ENCODE results near the gene BNIP1.
"Not testable (repeated sequence)": the region's sequence is repeated elsewhere in the genome, so short reads cannot be mapped to it uniquely, and the experiment has no call there.

BNIP1 gene

DNA sequence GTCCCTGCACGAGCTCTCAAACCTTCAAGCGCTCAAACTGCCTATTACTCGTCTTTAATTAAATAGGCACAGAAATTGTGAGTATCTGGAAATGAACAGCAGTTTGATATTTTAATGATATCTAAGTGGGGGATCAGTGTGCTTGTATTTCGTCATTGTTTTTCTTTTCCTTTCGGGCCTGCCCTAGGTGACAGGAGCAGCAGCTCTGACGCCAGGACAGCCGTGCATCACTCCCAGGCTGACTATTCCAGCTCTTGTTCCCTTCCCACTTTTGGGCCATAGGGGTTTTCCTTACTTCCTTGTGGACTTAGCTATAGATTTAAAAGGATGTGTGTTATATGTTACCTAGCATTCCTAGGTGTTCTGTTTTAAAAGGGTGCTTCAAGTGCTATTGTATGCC is 9.5 kb downstream of the BNIP1 start:
- no peak overlapping the region for H2AK5ac ChIP-seq (ENCODE audit: low read length)
- no peak overlapping the region for H3K4me3 ChIP-seq (ENCODE audit: low read depth, low read length)
- H3K18ac ChIP-seq (ENCODE audit: low read length), result no peak overlapping the region
- no peak overlapping the region for H4K91ac ChIP-seq (ENCODE audit: low read depth, low read length)
- no CpG with 5 or more reads among the region's 7 CpGs for WGBS (ENCODE audit: extremely low coverage, insufficient coverage, insufficient read length)
- H4K12ac ChIP-seq (ENCODE audit: low read depth, low read length), result no peak overlapping the region
- no peak overlapping the region for H2BK5ac ChIP-seq (ENCODE audit: low read depth, low read length, poor library complexity)
- DNase-seq, result no peak
- H3K36me3 ChIP-seq (ENCODE audit: control insufficient read depth in 1 of 2, insufficient read depth in 2 of 2, low read length in 2 of 2), result peaks cover 8 to 14% of the 10 kb centered on the region in 2 experiments
- H3K4me1 ChIP-seq (ENCODE audit: control insufficient read depth in 1 of 2, insufficient read depth in 2 of 2, low read length in 2 of 2), result no peaks in the 10 kb centered on the region
- no peak overlapping the region for H3K27ac ChIP-seq (ENCODE audit: low read depth, low read length)
- no peaks in the 10 kb centered on the region for H3K79me2 ChIP-seq (ENCODE audit: control insufficient read depth, insufficient read depth, low read length, poor library complexity)
- H4K8ac ChIP-seq (ENCODE audit: low read depth, low read length), result no peak overlapping the region
- H3K9me3 ChIP-seq (ENCODE audit: insufficient read depth, low read depth, low read length), result peaks cover 1% of the 10 kb centered on the region
- no peaks in the 10 kb centered on the region for H3K27me3 ChIP-seq (ENCODE audit: insufficient read depth, low read length)
- no peak overlapping the region for H3K9ac ChIP-seq (ENCODE audit: low read length)
- no peak overlapping the region for H2AFZ ChIP-seq (ENCODE audit: insufficient read depth, low read length, poor library complexity)
- no peak overlapping the region for H3K14ac ChIP-seq (ENCODE audit: low read length)
- no peak overlapping the region for H3K4me2 ChIP-seq (ENCODE audit: low read length)
- H3K23ac ChIP-seq (ENCODE audit: low read length), result no peak overlapping the region
- H2BK12ac ChIP-seq (ENCODE audit: low read length), result no peak overlapping the region
- no peaks in the 10 kb centered on the region for H3K79me1 ChIP-seq (ENCODE audit: low read length)
- H3K4ac ChIP-seq (ENCODE audit: low read depth, low read length), result no peak overlapping the region
- no peak overlapping the region for H2BK120ac ChIP-seq (ENCODE audit: insufficient read depth, low read length, poor library complexity)

DNA sequence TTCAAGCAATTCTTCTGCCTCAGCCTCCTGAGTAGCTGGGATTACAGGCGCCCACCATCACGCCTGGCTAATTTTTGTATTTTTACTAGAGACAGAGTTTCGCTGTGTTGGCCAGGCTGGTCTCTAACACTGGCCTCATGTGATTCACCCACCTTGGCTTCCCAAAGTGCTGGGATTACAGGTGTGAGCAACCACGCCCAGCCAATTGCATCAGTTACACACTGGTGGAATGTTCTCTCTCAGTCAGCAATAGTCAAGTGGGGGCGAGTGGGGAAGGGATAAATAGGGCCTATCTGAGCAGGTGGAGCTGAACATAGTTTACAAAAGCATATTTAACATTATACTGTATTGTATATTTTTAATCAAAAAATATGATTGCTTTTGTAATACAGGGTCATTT is 10.3 kb downstream of the BNIP1 start:
- not testable (repeated sequence) for H4K8ac ChIP-seq (ENCODE audit: low read depth, low read length); H4K91ac ChIP-seq (ENCODE audit: low read depth, low read length); DNase-seq; H3K14ac ChIP-seq (ENCODE audit: low read length); H2AK5ac ChIP-seq (ENCODE audit: low read length); H3K4me1 ChIP-seq (ENCODE audit: control insufficient read depth in 1 of 2, insufficient read depth in 2 of 2, low read length in 2 of 2); H3K18ac ChIP-seq (ENCODE audit: low read length); H3K79me1 ChIP-seq (ENCODE audit: low read length); H3K4me2 ChIP-seq (ENCODE audit: low read length); H3K23ac ChIP-seq (ENCODE audit: low read length); H3K9ac ChIP-seq (ENCODE audit: low read length); H3K4me3 ChIP-seq (ENCODE audit: low read depth, low read length); H2BK5ac ChIP-seq (ENCODE audit: low read depth, low read length, poor library complexity); H3K9me3 ChIP-seq (ENCODE audit: insufficient read depth, low read depth, low read length); H2BK120ac ChIP-seq (ENCODE audit: insufficient read depth, low read length, poor library complexity); H4K12ac ChIP-seq (ENCODE audit: low read depth, low read length); H3K79me2 ChIP-seq (ENCODE audit: control insufficient read depth, insufficient read depth, low read length, poor library complexity); H3K27ac ChIP-seq (ENCODE audit: low read depth, low read length); H2AFZ ChIP-seq (ENCODE audit: insufficient read depth, low read length, poor library complexity); H3K27me3 ChIP-seq (ENCODE audit: insufficient read depth, low read length); H2BK12ac ChIP-seq (ENCODE audit: low read length); H3K4ac ChIP-seq (ENCODE audit: low read depth, low read length)
- peaks cover 8 to 11% of the 10 kb centered on the region in 2 experiments for H3K36me3 ChIP-seq (ENCODE audit: control insufficient read depth in 1 of 2, insufficient read depth in 2 of 2, low read length in 2 of 2)
- WGBS (ENCODE audit: extremely low coverage, insufficient coverage, insufficient read length), result no CpG with 5 or more reads among the region's 5 CpGs

DNA sequence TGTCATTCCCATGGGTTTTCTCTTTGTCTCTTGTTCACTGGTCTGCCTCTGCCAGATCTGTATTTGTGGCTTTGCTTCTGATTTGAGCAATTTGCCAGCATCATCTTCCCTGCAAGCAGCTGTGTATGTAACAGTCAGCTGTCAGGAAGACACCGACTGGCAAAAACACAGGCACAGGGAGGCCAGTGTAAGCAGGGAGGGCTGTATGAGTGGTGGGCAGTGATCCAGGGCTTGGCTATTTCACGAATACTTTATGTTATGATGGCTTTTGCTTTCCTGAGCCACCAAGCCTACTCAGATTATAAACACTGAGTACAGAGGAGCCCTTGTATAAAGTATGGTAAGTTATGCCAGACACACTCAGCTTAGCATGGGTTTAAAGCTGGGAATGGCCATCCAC is 11.6 kb downstream of the BNIP1 start:
- no peak overlapping the region for H4K8ac ChIP-seq (ENCODE audit: low read depth, low read length)
- no peak overlapping the region for H3K23ac ChIP-seq (ENCODE audit: low read length)
- no peak for DNase-seq
- no peak overlapping the region for H3K4me2 ChIP-seq (ENCODE audit: low read length)
- H2BK12ac ChIP-seq (ENCODE audit: low read length), result no peak overlapping the region
- H4K12ac ChIP-seq (ENCODE audit: low read depth, low read length), result no peak overlapping the region
- WGBS (ENCODE audit: extremely low coverage, insufficient coverage, insufficient read length), result no CpG with 5 or more reads among the region's 2 CpGs
- no peaks in the 10 kb centered on the region for H3K27me3 ChIP-seq (ENCODE audit: insufficient read depth, low read length)
- H3K4ac ChIP-seq (ENCODE audit: low read depth, low read length), result no peak overlapping the region
- H2BK120ac ChIP-seq (ENCODE audit: insufficient read depth, low read length, poor library complexity), result no peak overlapping the region
- H3K4me1 ChIP-seq (ENCODE audit: control insufficient read depth in 1 of 2, insufficient read depth in 2 of 2, low read length in 2 of 2), result no peaks in the 10 kb centered on the region
- H2BK5ac ChIP-seq (ENCODE audit: low read depth, low read length, poor library complexity), result no peak overlapping the region
- H4K91ac ChIP-seq (ENCODE audit: low read depth, low read length), result no peak overlapping the region
- no peak overlapping the region for H3K18ac ChIP-seq (ENCODE audit: low read length)
- no peak overlapping the region for H2AFZ ChIP-seq (ENCODE audit: insufficient read depth, low read length, poor library complexity)
- no peak overlapping the region for H3K4me3 ChIP-seq (ENCODE audit: low read depth, low read length)
- H2AK5ac ChIP-seq (ENCODE audit: low read length), result no peak overlapping the region
- peaks cover 13 to 14% of the 10 kb centered on the region in 2 experiments for H3K36me3 ChIP-seq (ENCODE audit: control insufficient read depth in 1 of 2, insufficient read depth in 2 of 2, low read length in 2 of 2)
- H3K14ac ChIP-seq (ENCODE audit: low read length), result no peak overlapping the region
- no peak overlapping the region for H3K9ac ChIP-seq (ENCODE audit: low read length)
- H3K9me3 ChIP-seq (ENCODE audit: insufficient read depth, low read depth, low read length), result peaks cover 1% of the 10 kb centered on the region
- no peaks in the 10 kb centered on the region for H3K79me2 ChIP-seq (ENCODE audit: control insufficient read depth, insufficient read depth, low read length, poor library complexity)
- no peaks in the 10 kb centered on the region for H3K79me1 ChIP-seq (ENCODE audit: low read length)
- H3K27ac ChIP-seq (ENCODE audit: low read depth, low read length), result no peak overlapping the region

DNA sequence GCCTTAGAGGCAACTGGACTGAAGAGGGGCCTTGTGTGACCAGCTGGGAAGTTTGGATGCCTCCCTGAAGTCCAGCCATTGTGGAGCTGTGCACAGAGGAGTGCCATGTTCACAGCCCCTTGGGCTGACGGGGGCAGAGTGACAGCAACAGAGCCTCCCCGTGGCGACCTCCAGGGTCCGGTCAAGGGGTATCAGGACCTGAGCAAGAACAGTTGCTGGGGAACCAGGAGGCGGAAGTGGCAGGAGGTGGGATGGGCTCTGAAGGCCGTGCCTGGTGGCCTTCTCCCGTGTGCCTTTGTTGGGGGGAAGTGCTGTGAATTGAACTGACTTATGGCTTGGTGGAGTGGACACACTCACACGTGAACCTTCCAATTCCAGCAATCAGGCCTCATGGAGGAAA is 14.0 kb downstream of the BNIP1 start:
- peaks cover 1% of the 10 kb centered on the region for H3K9me3 ChIP-seq (ENCODE audit: insufficient read depth, low read depth, low read length)
- no peak overlapping the region for H2BK12ac ChIP-seq (ENCODE audit: low read length)
- H4K91ac ChIP-seq (ENCODE audit: low read depth, low read length), result no peak overlapping the region
- H3K79me2 ChIP-seq (ENCODE audit: control insufficient read depth, insufficient read depth, low read length, poor library complexity), result no peaks in the 10 kb centered on the region
- no peak overlapping the region for H3K9ac ChIP-seq (ENCODE audit: low read length)
- no peak overlapping the region for H2BK120ac ChIP-seq (ENCODE audit: insufficient read depth, low read length, poor library complexity)
- no peak overlapping the region for H3K18ac ChIP-seq (ENCODE audit: low read length)
- no CpG with 5 or more reads among the region's 8 CpGs for WGBS (ENCODE audit: extremely low coverage, insufficient coverage, insufficient read length)
- no peaks in the 10 kb centered on the region for H3K4me1 ChIP-seq (ENCODE audit: control insufficient read depth in 1 of 2, insufficient read depth in 2 of 2, low read length in 2 of 2)
- no peak overlapping the region for H3K4ac ChIP-seq (ENCODE audit: low read depth, low read length)
- no peaks in the 10 kb centered on the region for H3K79me1 ChIP-seq (ENCODE audit: low read length)
- DNase-seq, result no peak
- H3K4me3 ChIP-seq (ENCODE audit: low read depth, low read length), result no peak overlapping the region
- H2BK5ac ChIP-seq (ENCODE audit: low read depth, low read length, poor library complexity), result no peak overlapping the region
- H3K23ac ChIP-seq (ENCODE audit: low read length), result no peak overlapping the region
- H4K12ac ChIP-seq (ENCODE audit: low read depth, low read length), result no peak overlapping the region
- H3K27ac ChIP-seq (ENCODE audit: low read depth, low read length), result no peak overlapping the region
- H3K27me3 ChIP-seq (ENCODE audit: insufficient read depth, low read length), result no peaks in the 10 kb centered on the region
- H3K4me2 ChIP-seq (ENCODE audit: low read length), result no peak overlapping the region
- H2AFZ ChIP-seq (ENCODE audit: insufficient read depth, low read length, poor library complexity), result no peak overlapping the region
- H3K14ac ChIP-seq (ENCODE audit: low read length), result no peak overlapping the region
- peaks cover 13 to 15% of the 10 kb centered on the region in 2 experiments for H3K36me3 ChIP-seq (ENCODE audit: control insufficient read depth in 1 of 2, insufficient read depth in 2 of 2, low read length in 2 of 2)
- H2AK5ac ChIP-seq (ENCODE audit: low read length), result no peak overlapping the region
- H4K8ac ChIP-seq (ENCODE audit: low read depth, low read length), result no peak overlapping the region

Measured in trophoblast cell (in vitro differentiated cells and primary cell).